Activated T-helper 9 cell treated with anti-CD3 and anti-CD28 coated beads, Interleukin-2, amount 50 U/mL, for 16 hours (primary cell): Measurements from ENCODE around the gene F9.
"Not testable (repeated sequence)": the region's sequence is repeated elsewhere in the genome, so short reads cannot be mapped to it uniquely, and the experiment has no call there.

ENCODE experiments used
- DNase-seq: peaks from one replicate; pipeline ENCODE4 v3.0.0-alpha.2; 2020; ENCODE audit warnings: low read depth

Gene F9

DNA sequence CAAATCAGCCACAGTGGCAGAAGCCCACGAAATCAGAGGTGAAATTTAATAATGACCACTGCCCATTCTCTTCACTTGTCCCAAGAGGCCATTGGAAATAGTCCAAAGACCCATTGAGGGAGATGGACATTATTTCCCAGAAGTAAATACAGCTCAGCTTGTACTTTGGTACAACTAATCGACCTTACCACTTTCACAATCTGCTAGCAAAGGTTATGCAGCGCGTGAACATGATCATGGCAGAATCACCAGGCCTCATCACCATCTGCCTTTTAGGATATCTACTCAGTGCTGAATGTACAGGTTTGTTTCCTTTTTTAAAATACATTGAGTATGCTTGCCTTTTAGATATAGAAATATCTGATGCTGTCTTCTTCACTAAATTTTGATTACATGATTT lies at the start of gene F9:
Gene F9 (plus strand): TSS at position 190 of the 400 bp plus-strand sequence. CDS start 26 bp downstream, at position 216.
- no peak for DNase-seq

DNA sequence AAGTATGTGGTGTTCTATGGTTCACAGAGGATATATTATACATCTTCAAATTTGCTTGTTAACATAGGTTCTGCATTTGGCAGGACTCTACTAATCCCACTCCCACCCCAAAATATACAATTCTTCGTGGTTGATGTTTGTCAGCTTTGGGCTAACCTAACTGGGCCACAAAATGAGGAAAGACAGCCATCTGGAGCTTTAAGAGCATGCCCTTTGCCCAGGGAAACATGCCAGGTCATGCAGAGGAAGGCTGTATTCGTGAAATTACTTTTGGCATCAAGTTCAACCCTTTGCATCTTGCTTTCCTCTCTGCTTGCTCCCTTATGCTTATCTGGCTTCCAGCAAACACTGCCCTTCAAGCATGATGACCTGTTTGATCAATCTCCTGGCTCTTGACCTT lies 46.8 kb upstream of the F9 start:
- DNase-seq, result no peak

DNA sequence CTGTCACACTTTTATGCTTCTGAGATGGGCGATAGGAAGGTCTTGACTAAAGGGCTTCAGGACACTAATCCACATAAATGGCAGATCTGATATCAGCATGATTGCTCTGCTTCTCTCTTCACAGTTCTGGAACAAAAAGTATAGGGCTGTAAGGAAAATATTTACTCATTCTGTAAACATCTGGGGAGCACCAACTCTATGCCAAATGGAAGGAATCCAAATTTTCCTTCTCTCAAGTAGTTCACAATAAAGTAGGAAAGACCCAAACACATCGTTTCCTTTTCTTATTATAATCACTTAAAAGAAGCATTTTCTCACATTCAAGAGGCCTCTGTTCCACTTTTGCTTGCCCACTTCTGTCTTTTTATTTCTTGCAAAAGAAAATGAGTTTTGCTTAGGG lies 45.9 kb upstream of the F9 start:
- no peak for DNase-seq

DNA sequence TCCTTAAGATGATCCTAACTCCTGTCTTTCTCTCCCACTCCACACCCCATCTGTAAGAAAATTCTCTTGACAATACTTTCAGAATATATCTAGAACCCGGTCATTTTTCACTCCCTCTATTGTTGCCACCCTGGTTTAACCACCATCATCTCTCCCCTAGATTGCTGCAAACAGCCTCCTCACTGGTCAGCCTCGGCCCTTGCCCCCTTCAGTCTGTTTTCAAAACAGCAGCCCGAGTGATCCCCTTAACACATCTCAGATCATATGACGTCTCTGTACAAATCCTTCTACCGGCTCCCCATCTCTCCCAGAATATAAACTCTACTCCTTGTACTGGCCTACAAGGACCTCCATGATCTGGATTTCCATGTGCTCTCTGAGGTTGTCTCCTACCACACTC lies 35.2 kb upstream of the F9 start:
- no peak for DNase-seq

DNA sequence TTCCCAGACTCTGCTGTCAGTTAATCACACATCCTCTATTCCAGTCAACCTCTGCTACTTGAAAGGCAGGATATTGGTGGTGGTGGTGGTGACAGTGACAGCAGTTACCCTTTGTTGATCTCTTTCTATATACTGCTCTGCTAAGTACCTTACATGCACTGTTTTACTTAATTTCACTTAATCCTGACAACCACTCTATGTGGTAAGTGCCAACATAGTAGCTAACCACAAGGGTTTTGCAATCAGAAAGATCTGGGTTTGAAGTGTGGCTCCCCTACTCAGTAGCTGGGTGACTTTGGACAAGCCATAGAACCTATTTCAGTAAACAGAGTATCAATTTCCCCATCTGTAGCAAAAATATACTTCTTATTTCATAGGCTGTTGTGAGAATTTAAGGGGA lies 24.2 kb upstream of the F9 start:
- no peak for DNase-seq

DNA sequence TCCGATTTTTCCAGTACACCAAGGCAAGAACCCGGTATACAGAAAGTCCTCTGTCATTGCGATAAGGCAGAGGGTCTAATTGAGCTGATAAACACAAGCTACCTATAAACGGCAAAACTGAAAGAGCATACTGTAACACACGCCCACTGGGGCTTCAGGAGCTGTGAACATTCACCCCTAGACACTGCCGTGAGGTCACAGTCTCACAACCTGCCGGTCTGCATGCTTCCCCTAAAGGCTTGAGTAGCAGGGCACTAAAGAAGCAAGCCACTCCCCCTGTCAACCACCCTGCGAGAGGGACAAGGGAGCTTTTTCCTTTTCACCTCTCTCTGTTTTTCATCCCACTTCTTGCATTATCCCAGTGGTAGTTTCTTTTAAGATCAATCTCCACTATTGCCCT lies 22.4 kb upstream of the F9 start:
- DNase-seq, result no peak

DNA sequence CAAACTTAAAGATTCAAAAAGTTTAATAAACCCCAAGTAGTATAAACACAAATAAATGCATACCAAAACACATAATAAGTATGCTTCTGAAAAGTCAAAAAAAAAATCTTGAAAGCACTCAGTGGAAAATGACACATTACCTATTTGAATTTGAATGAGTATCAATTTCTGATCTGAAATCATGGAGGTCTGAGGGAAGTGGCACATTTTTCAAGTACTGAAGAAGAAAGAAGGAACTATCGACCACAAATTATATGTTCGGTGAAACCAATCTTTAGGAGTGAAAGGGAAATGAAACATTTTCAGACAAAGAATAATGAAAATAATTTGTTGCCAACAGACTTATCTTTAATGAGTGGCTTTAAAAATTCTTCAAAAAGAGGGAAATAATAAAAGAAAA lies 12.1 kb upstream of the F9 start:
- no peak for DNase-seq

DNA sequence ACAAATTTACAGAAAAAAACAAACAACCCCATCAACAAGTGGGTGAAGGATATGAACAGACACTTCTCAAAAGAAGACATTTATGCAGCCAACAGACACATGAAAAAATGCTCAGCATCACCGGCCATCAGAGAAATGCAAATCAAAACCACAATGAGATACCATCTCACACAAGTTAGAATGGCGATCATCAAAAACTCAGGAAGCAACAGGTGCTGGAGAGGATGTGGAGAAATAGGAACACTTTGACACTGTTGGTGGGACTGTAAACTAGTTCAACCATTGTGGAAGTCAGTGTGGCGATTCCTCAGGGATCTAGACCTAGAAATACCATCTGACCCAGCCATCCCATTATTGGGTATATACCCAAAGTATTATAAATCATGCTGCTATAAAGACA lies 1.7 kb upstream of the F9 start:
- not testable (repeated sequence) for DNase-seq

DNA sequence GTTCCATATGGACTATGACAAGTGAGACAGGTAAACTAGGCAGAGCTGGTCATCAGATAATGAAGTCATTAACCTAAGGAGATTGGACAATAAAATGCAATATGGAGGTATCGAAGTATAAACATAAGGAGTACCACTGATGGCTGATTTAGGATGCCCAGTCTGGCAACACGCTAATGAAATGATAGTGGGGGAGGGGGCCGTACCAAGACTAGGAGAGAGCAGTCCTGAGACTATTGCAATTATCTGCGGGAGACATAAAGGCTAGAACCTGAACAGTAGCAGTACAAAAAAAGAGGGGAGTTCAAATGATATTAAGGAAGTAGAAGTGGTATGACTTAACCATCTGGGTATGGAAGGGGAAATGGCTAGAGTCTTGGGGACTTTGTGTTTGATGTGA lies 2.3 kb downstream of the F9 start:
- DNase-seq, result no peak

DNA sequence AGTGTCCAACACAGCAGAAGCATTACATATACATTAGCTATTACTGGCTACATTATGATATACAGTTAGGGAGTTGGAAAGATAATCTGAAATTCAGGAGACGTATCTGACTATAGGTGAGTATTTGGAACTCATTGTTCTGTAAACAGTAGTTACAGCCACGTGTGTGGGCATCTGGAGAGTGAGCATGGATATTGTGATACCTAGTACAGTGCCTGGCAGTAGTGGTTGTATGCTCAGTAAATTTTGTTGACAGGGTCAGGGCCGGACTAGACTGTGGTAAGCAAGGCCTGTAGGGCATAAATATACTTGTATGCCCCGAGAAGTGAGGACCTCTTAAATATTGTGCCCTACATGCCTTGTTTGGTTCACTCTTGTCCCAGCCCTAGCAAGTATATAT lies 2.9 kb downstream of the F9 start:
- DNase-seq, result no peak

DNA sequence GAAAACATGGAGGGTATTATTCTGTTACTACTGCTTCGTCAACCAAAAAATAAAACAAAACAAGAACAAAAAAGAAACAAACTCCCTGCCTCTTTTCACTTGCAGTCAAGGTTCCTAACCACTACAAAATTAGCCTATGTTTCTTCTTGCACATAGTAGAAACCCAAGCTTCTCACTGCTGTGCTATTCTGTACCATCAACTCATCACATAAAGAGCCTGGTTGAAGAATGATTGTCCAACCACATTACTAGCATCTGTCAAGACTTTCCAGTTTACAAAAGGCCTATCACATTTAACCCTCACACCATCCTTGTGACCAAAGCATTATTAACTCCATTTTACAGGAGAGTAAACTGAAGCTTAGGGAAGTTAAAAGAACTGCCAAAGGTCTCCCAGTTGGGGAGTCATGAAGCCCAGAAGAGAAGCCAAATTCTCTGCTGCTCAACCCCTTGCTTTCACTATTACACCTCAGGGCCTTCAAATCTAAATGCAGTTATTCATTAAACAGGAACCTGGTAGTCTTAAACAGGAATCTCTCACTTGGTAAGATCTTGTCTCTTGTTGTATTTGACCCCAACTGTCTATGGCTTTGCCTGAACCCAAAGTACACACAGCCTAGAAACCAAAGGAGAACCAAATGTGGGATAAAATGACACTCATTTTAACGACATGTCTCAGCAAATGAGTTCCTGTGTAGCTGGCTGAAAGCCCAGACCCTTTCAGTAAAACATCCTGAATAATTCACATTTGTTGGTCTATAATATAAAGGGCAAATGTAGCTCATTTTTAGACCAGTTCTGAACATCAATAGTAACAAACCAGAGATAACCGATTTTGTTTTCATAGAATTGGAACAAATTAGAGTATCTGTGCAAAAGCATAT lies 8.6 kb downstream of the F9 start:
- no peak for DNase-seq

DNA sequence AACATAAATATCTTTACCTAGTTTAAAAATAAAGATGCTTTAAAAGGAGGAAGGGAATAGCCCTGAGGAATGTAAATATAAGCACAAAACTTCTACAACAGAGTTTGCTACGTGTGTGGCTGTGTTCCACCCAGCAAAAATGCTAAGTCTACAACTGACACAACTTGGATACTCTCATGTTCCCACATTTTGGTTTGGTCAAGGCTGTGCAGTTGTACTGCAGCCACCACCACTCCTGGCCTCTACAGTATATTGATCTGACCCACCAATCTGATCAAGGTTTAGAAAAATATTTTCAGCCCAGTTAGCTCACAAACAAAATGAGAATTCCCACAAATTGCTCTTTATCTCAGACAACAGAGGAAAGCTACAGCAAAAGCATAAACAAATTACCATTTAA lies 12.1 kb downstream of the F9 start:
- DNase-seq, result no peak

DNA sequence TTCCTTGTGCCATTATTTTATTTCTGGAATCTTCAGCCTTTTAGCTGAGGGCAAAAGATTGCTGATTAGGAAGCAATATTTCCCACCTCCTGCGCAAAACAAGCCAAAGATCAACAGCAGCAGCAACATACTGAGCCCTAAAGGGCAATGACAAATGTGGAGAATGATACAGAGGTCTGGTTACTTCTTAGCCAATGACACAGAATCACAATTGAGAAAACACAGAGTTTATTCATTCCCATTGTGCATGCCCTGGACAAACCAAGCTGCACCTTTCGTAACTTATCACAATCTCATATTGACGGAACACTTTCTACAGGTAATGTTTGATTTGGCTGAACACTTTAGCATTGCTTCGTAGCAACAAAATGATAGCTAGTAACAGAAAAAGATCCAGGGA lies 13.4 kb downstream of the F9 start:
- DNase-seq, result no peak

DNA sequence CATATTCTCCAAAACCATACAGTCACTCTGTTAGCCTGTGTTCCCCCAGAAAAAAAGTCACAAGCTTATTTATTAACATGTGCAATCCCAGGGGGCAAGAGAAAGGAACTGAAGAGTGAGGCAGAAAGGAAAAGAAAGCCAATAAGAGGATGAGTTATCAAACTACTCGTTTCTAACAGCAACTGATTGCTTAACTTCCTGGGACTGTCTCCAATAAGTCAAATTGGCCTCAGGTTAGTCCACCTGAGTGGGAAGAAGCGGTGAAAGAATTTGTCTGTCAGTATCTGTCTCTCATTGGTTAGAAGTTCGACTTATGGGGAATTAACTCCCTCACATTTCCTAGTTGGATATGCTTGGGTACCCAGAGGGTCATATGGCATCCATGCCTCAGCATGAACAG lies 14.1 kb downstream of the F9 start:
- DNase-seq, result no peak

DNA sequence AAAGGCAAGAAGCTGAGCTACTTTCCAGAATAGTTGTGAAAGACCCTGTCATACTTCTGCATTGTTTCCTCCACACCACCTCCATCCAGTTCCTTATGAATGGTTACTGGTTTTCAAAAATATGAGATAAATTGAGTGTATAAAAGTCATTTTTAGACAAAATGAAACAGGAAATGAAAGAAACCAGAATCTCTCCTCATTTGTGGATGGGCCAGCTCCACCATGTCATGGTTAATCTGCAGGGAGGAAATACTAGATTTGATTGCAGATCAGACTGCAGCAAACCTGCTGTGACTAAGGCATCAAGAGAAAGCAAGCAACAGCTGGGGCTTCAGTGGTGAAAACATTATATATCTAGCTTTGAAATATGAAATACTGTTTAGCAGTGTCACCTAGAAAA lies 23.8 kb downstream of the F9 start:
- no peak for DNase-seq

DNA sequence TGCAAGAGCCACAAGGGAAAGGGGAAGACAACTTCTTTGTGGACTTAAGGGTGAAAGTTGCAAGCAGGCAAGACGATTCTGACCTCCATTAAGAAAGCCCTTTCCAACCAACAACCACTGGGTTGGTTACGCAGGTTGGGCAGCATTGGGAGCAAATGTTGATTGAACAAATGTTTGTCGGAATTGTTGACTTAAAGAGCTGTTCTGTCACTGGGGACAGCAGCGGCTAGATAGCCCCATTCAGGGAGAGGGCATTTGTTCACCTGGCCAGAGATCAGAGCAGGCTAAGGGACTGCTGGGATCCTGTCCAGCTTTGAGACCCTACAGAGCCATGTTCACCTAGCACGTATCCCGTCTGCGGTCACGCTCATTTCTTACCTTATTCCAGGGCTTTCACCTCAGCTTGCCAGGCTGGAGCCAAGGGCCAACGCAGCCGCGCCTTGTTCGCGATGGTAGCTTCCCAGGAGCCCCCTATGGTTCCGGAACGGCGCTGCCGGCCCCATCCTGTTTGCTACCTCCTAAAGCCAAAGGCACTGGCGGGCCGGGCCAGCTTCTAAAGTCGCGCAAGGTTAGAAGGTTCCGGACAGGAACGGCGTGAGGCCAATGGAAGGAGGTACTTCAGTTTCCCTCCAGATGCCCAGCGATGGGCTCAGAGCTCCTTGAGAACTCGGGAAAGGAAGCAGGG lies 24.6 kb downstream of the F9 start:
- no peak for DNase-seq

DNA sequence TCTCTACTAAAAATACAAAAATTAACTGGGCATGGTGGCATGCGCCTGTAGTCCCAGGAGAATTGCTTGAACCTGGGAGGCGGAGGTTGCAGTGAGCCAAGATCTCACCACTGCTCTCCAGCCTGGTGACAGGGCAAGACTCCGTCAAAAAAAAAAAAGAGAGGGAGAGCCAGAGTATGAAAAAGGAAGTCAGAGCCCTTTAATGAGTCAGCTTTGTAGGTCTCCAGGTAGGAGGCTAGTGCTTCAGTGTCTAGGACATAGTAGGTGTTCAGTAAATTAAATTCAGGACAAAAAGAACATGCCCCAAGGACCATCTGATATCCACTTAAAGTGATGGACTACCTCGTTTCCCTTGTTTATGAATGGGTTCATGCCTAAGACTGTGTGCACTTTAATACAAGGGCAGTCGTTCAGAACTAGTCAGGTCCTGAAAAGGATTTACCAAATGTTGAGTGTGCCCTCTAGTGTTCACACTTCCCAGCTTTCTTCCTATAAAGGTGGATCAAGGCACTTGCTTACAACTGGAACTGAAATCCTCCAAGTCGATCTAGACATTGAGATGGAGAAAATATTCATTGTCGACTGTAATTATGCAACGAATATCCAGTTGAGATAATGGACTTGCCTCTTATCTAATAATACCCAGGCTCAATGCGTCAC lies 29.0 kb downstream of the F9 start:
- DNase-seq, result no peak

DNA sequence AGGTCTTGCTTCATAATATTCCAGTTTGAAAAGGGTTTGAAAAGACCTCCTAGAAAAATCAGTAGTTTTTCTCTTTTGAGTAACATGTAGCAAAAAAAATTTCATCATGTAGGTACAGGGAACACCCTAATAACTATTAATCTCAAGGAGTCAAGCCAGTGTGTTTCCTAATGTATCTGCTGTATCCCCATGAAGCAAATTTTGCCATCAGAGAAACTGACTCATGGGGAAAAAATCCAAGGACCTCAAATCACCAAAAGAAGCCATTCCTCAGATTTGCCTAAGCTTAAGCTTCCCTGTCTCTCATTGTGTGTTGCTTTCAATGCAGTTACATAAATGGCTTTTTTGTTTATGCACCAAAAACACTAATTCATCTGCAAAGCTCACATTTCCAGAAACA lies 29.7 kb downstream of the F9 start:
- DNase-seq, result no peak

DNA sequence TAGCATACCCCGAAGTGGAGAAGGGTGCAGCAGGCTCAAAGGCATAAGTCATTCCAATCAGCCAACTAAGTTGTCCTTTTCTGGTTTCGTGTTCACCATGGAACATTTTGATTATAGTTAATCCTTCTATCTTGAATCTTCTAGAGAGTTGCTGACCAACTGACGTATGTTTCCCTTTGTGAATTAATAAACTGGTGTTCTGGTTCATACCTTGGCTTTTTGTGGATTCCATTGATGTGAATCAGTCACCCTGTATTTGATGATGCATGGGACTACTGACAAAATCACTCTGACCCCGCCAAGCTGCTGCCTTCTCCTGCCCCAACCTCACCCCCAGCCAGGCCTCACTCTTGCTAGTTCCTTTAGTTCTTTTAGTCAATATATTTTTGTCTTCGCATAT lies 32.7 kb downstream of the F9 start:
- no peak for DNase-seq

DNA sequence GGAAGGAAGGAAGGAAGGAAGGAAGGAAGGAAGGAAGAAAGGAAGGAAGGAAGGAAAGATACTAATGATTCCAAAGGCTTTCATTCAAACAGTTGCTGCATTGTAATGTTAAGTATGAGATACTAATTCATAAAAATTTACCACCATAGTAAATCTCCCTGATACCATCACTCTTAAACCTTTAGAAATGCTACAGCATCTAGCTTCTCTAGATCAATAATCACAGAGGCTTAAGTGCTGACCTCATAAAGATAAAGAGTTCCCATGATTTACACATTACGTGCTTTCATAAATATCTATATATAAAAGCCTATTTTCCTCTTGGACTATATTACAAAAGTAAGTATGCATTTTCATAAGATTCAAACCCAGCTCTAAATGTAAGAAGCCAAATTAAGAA lies 36.4 kb downstream of the F9 start:
- DNase-seq, result no peak

DNA sequence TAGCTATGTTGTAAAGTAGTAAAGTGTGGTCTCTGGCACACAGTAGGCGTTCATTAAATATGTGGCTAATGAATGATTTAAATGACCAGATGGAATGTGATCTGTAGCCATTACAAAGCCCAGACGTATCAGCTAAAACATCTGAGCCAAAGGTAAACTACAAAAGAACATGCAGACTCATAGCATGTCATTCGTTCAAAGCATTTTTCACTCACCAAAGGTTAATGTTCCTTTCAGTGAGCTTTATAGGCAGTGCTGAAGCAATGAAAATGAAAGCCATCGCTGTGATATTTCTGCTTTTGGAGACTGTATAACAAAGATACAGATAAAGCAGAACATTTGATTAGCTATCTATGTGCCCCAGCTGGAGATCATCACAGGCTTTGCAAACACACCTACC lies 50.5 kb downstream of the F9 start:
- no peak for DNase-seq

DNA sequence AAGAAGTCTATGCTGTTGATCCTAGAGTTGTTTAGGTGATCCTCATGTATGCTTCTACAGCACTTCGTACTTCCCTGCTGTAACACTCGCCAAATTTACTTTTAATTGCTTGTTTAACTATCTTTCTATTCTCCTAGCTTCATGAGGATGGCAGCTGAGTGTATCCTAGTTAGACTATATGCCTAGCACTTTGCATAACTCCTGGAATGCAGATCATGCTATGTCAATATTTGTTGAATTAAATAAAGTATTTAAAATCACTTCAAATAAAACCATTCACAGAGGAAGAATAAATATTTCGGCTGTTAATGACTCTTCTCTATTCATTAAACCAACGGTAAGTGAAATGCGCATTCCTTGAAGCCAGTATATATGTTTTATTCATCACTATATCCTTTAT lies 55.1 kb downstream of the F9 start:
- DNase-seq, result no peak

DNA sequence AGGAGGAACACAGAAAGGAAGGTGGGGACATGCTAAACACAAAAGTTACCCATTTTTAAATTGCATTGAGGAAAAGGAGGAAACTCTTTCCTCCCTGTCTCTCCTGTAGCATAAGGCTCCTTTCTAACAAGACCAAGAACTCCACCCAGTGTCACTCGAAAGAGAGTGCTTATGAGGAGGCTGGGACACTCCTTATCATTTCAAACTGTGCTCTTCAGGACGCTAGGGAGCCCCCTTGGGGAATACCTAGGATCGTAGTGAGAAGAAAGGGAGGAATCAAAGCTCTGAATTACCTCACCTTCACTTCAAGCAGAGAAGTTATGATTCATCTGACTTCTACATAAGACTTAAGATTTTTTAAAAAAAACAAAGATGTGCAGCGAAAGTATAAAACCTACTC lies 65.5 kb downstream of the F9 start:
- no peak for DNase-seq
